Stimulated activated CD8-positive, alpha-beta memory T cell treated with anti-CD3 and anti-CD28 coated beads, Interleukin-7, amount 100 ng/mL, for 4 hours (primary cell): ENCODE results near the gene GPR55.
"Not testable (repeated sequence)": the region's sequence is repeated elsewhere in the genome, so short reads cannot be mapped to it uniquely, and the experiment has no call there.

ENCODE experiments used
- DNase-seq, 2 donors: peaks; one replicate each; pipeline ENCODE4 v3.0.0-alpha.2; 2020; ENCODE audit warnings: low read depth in 2 of 2

Gene GPR55

GRCh38 chr2:230950874-230951339, 25.9 kb upstream of the GPR55 start:
- no peak for DNase-seq

DNA sequence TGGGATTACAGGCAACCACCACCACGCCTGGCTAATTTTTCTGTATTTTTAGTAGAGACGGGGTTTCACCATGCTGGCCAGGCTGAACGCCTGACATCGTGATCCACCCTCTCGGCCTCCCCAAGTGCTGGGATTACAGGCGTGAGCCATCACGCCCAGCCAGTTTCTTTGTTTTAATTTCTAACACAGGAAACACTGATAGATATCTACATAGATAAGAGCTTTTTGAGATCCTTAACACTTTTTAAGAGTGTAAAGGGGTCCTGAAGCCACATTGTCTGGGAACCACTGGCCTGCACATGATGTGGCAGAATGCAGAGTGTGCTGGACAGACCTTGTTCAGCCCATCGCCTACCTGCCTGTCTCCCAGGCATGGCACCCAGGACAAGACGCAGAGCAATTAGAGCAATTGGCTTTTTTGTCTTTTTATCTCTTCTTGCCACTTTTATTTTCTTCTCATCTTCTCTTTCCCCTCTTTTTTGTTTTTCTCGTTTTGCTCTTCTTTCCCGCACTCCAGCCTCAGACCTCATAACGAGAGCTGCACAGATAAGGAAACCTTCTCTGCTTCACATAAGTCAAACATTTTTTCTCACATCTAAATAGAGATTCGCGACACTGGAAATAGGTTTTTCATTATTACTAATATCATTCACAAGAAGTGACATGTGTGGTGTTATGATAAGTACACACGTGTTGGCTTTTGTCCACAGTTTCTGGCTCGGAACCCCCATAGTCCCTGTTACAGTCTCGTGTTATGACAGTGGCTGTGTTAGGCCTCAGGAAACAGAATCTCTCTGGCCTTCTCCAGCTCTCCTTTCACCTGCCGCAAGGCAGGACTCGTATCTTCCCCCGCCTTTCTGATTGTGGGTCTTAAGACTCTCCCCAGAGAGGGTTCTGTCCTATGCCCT, 25.2 kb upstream of the GPR55 start:
- no peak for DNase-seq

- no peak for DNase-seq
These were observed 22.9 kb upstream of the GPR55 start for GRCh38 chr2:230947908-230948365.

- DNase-seq, result no peak
These were observed 22.2 kb upstream of the GPR55 start for GRCh38 chr2:230947235-230947576.

GRCh38 chr2:230946429-230947234, 21.6 kb upstream of the GPR55 start:
- DNase-seq, result no peak

DNA sequence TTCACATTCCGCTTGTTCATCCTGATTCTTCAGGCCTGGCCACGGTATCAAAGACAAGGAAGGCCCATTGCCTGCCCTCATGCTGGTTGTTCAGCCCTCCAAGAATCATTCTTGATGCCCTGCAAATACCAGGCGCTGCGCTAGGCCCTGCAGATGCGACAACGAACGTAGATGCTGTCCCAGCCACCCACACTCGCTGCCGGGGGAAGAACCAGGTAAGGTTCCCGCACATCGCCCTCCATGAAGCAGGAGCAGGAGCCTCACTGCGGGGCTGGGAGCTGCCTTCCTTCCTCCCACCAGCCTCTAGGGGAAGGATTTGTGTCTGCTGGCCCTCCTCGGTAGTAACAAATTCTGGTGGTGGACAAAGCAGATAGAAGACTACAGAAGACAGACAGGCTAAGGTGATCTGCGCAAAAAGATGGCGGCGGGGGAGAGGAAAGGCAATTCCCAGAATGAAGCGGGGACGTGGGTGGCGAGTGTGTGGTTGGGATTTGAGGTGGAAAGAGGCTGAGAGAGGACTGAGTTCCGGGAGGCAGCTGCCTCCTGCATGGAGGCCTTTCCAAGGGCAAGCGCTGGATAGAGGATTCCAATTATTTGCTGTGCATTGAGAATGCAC, 19.8 kb upstream of the GPR55 start:
- DNase-seq, result no peak

DNA sequence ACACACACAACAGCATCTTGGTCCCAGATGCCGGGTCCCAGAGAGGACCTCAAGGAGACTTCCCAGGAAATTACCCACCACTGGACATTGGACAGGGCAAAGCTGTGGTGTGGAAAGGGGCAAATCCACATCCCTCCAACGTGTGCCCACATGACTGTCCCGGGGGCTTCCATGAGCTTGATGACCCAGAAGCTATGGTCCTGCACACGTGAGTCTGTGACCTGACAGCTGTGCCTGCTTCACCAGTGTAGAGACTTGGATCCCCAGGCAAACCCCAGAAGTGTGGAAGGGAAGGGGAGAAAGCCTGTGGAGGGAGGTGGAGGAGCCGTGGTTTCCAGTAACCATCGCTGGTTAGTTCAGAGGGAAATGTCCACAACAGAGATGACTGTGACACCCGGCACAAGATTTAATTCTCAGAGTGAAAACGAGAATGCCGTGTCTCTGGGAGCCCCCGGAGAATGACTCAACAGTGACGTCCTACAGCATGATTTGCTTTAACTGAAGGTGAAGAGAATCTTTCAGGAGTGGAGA, 19.1 kb upstream of the GPR55 start:
- DNase-seq, result no peak

GRCh38 chr2:230942920-230943896, 18.2 kb upstream of the GPR55 start:
- DNase-seq, result peak in 1 of 2 donors; percentile 35

DNA sequence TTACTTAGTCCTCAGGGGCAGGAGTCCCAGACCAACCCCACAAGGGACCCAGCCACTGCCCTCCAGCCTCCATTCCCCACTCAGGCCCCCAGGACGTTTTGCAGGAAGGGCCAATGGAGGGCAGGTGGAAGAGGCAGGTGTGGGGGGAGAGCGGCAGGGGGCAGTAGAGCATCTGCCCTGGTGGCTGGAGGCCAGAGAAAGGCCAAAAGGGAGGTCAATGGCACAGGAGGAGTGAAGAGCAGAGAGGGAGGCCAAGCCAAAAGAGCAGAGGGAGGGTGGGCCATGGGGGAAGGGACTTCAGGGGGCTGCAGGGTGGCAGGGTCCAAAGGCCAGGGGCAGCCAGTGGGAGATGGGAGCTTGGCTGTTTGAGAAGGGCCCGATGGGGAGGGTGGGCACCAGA, 17.3 kb upstream of the GPR55 start:
- no peak for DNase-seq

DNA sequence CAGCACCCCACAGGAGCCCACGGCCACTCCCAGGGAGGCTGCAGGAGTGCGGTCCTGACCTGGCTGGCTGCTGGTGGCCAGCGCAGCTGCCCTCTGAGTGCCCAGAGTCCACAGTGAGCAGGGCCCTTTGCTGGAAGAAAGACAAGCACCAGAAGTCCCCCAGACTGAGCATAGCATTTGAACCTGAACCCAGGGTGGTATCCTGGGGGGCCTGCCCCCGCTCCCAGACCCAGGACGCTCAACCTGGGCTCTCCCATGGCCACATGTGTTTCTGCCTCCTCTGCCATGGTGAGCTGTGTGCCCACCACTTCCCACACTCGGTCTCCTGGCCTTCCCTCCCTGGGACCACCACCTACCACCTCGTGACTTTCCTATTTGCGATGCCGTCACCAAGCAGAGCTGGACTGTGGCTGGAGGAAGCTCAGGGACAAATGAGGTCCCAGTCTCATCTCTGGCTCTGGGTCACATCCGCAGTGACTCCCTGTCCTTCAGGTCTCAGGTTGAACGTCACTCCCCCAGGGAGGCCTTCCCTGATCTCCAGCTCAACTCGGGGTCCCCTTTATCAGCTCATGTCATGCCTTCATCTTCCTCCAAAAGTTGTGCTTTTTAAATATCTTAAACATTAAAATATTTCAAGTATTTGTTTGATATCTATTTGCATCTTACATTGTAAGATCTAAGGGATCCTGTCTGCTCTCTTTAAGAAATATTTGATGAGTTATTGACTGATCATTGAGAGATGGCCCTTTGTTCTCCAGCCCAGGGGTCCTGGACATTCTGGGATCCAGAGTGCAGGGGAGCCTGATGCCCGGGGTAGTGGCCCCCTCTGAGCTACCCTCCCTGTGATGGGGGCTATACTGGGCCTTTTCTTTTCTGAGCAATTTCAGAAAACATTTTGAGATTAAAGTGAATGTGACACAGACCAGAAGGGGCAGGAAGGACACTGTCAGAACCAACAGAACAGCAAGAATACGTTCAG, 16.4 kb upstream of the GPR55 start:
- DNase-seq, result no peak

GRCh38 chr2:230940471-230940815, 15.4 kb upstream of the GPR55 start:
- no peak for DNase-seq

DNA sequence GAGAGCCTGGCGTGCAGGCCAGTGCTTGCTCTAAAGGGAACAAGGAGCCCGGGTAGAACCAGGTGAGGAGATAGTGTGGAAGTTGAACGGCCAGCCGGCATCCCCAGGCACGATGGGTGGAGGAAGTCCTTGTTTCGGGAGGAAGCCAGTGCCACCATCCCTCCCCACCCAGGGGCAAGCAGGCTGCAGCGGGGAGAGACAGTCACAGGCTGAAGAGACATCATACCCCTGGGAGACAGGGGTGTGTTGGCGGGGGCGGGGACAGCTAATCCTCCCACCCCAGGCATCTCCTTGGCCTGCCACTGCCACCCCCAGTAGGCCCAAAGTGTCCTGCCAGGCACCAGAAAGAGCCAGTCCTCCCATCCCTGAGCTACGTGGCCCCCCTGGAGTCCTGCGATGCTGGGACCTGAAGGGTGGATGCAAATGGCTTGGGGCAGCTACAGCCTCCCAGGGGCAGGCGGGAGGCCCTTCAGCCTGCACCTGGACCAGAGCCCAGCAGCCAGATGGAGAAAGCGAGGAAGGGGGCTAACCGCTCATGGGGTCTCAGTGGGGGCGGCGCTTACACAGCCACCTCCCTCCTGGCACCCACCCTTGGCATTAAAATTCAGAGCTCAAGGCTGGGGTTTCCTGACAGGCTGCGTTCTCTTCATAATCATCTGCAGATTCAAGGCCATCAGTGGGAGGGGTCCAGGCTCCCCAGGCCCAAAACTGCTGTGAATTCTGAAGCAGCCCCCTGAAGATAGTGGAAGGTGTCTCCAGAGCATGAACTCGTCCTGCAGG, 14.8 kb upstream of the GPR55 start:
- no peak for DNase-seq

DNA sequence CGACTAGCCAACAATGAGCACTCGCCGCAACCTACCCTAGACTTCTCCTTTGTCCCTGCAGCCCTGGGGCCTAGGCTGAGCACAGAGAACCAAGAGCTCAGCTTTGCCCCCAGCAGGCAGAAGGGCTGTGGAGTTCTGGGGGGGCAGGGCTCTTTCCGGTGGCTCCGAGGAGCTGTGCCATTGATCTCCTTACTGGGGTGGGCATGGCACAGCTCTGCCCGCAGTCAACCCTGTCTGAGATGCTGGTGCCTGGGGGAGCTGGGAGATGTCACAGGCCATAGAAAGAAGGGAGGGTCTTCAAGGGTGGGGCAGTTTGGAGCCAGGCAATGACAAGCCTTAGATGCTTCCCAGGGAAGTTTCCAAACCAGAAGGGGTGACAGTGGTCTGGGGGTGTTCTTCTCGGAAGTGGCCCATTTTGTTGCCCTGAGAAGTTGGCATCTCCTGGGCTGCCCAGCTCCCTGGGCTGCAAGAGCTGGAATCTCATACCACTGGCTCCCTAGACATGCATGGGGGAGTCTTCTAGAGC, 14.1 kb upstream of the GPR55 start:
- no peak for DNase-seq

- DNase-seq, result no peak
These were observed 13.5 kb upstream of the GPR55 start for GRCh38 chr2:230938516-230939065.

GRCh38 chr2:230938098-230938497, 13.1 kb upstream of the GPR55 start:
- DNase-seq, result no peak

DNA sequence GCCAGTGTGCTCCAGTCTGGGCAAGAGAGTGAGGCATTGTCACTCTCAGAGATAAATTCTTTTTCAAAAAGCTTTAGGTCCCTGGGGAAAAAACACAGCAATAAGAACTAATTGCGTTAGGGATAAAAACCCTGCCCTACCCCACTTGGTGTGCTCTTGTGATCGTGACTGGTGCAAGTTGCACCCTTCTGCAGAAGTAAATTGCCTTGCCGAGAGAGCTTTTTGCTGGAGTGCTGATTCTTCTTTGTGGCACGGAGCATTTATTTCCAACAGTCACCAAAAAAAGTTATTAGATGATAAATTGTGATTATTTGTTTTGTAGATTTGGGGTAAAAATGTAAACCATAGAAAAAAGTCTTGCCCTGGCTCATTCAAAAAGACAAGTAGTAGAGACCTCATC, 12.3 kb upstream of the GPR55 start:
- DNase-seq, result no peak

- DNase-seq, result not testable (repeated sequence)
These were observed 11.2 kb upstream of the GPR55 start for GRCh38 chr2:230936243-230936642.

DNA sequence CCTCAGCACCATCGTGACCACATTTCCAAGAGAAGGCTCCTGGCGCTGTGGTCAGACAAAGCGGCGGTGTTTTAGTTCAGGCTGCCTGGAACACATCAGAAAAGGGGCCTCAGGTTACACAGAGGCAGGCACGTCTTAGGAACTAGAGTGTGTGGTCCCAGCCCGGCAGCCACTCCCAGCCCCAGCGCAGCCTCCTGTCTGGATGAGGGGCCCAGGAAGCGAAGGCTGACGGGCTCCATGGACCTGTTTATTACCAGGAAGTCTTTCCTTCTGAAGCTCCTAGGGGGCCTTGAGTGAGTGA, 10.0 kb upstream of the GPR55 start:
- no peak for DNase-seq
